Osteocyte (in vitro differentiated cells): ENCODE data around the gene IMPDH1. TPM values are rescaled to one million over a fixed set of nuclear protein-coding genes. Genes with fewer than 3 reads are reported as not detected.
A peak's percentile ranks its signal among the peaks of the same experiment; 100 is the strongest.

ENCODE experiments used
- DNase-seq: peaks from one replicate; pipeline ENCODE4 v3.0.0; 2021; ENCODE audit warnings: mixed read lengths; ENCODE audit not compliant: unreplicated experiment; ENCODE audit errors: extremely low spot score
- H3K27ac Mint-ChIP-seq: one replicate; pipeline ENCODE4 v1.8.0; 2021; ENCODE audit warnings: mild to moderate bottlenecking, mixed read lengths; ENCODE audit not compliant: unreplicated experiment
- H3K27me3 Mint-ChIP-seq: one replicate; pipeline ENCODE4 v1.8.0; 2021; ENCODE audit warnings: mixed read lengths; ENCODE audit not compliant: unreplicated experiment
- H3K36me3 Mint-ChIP-seq: one replicate; pipeline ENCODE4 v1.8.0; 2021; ENCODE audit warnings: mixed read lengths; ENCODE audit not compliant: unreplicated experiment
- H3K4me1 Mint-ChIP-seq: one replicate; pipeline ENCODE4 v1.8.0; 2021; ENCODE audit warnings: mixed read lengths; ENCODE audit not compliant: unreplicated experiment
- H3K4me3 Mint-ChIP-seq: one replicate; pipeline ENCODE4 v1.8.0; 2021; ENCODE audit warnings: mild to moderate bottlenecking, moderate library complexity, mixed read lengths; ENCODE audit not compliant: unreplicated experiment
- H3K9me3 Mint-ChIP-seq: one replicate; pipeline ENCODE4 v1.8.0; 2021; ENCODE audit warnings: mixed read lengths; ENCODE audit not compliant: unreplicated experiment
- total RNA-seq: library from RNA; stranded (reverse); gene quantifications from 2 replicates; pipeline ENCODE4 v1.2.1, GENCODE V29; 2021
- TF ChIP-seq, protein P1 (sequence below): fragments of 200-600 bp; sonication (generic); IDR thresholded peaks from 2 replicates; pipeline ENCODE4 v1.5.0; 2021; ENCODE audit warnings: antibody characterized with exemption, mild to moderate bottlenecking, moderate library complexity

The IMPDH1 gene
- total RNA-seq, 1 donor from 2014 or later, result 33.5 TPM

- Mint-ChIP-seq H3K27me3 (peaks cover 20% of the 10 kb centered on the region), H3K36me3 (no peaks in the 10 kb centered on the region), H3K4me1 (peaks cover 8% of the 10 kb centered on the region), H3K4me3 (no peak overlapping the region), H3K27ac (no peak overlapping the region), H3K9me3 (no peaks in the 10 kb centered on the region)
- TF ChIP-seq, protein P1, sequence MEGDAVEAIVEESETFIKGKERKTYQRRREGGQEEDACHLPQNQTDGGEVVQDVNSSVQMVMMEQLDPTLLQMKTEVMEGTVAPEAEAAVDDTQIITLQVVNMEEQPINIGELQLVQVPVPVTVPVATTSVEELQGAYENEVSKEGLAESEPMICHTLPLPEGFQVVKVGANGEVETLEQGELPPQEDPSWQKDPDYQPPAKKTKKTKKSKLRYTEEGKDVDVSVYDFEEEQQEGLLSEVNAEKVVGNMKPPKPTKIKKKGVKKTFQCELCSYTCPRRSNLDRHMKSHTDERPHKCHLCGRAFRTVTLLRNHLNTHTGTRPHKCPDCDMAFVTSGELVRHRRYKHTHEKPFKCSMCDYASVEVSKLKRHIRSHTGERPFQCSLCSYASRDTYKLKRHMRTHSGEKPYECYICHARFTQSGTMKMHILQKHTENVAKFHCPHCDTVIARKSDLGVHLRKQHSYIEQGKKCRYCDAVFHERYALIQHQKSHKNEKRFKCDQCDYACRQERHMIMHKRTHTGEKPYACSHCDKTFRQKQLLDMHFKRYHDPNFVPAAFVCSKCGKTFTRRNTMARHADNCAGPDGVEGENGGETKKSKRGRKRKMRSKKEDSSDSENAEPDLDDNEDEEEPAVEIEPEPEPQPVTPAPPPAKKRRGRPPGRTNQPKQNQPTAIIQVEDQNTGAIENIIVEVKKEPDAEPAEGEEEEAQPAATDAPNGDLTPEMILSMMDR, result peak; percentile 79
- no peak for DNase-seq
Observed at GRCh38 chr7:128347647-128348097, 62.1 kb downstream of the IMPDH1 start.

DNA sequence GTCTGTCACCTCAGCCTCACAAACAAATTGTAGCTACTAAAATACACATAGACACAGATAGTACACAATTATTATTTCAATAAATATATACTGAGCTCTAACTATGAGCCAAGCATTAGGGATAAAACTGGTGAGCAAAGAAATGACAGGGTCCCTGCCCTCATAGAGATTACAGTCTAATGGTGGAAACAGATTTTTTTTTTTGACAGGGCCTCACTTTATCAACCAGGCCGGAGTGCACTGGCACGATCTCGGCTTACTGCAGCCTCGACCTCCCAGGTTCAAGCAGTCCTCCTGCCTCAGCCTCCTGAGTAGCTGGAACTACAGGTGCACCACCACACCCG is 65.4 kb downstream of the IMPDH1 start:
- Mint-ChIP-seq H3K27ac (no peak overlapping the region), H3K27me3 (peaks cover 14% of the 10 kb centered on the region)

GRCh38 chr7:128343554-128344430 is 66.0 kb downstream of the IMPDH1 start, which contains the start of gene RBM28:
TSS of gene RBM28 (minus strand) at chr7:128343908. CDS start at chr7:128343793, 115 bp downstream.
- H3K27me3 Mint-ChIP-seq, result peaks cover 8% of the 10 kb centered on the region
- H3K36me3 Mint-ChIP-seq, result no peaks in the 10 kb centered on the region
- peak within 1 kb of the TSS; percentile 95 for H3K4me3 Mint-ChIP-seq
- no peaks in the 10 kb centered on the region for H3K9me3 Mint-ChIP-seq
- H3K4me1 Mint-ChIP-seq, result peaks cover 24% of the 10 kb centered on the region
- TF ChIP-seq, protein P1, result no peak
- peak within 1 kb of the TSS; percentile 96 for H3K27ac Mint-ChIP-seq
- peak; percentile 96 for DNase-seq

More for the DNA sequence above, 65.4 kb downstream of the IMPDH1 start:
- Mint-ChIP-seq H3K4me1 (peaks cover 24% of the 10 kb centered on the region), H3K36me3 (no peaks in the 10 kb centered on the region), H3K9me3 (no peaks in the 10 kb centered on the region), H3K4me3 (no peak overlapping the region)
- TF ChIP-seq, protein P1, result no peak
- DNase-seq, result no peak

Other genes starting within 250 kb of the IMPDH1 start
- not detected in 2 replicates for gene LEP, start 168.7 kb downstream of the IMPDH1 start, total RNA-seq
- 45.6 and 46.1 TPM in 2 replicates for gene RBM28, start 66.1 kb downstream of the IMPDH1 start, total RNA-seq
- gene PRRT4, start 48.3 kb downstream of the IMPDH1 start, total RNA-seq, result 0.44 and 0.54 TPM in 2 replicates
- gene HILPDA, start 45.9 kb upstream of the IMPDH1 start, total RNA-seq, result 7.4 and 8.8 TPM in 2 replicates
- gene METTL2B, start 66.8 kb upstream of the IMPDH1 start, total RNA-seq, result 31.4 and 33.2 TPM in 2 replicates